Activated CD8-positive, alpha-beta memory T cell treated with anti-CD3 and anti-CD28 coated beads for 4 hours (primary cell): ENCODE results near the gene PEAK1.
"Not testable (repeated sequence)": the region's sequence is repeated elsewhere in the genome, so short reads cannot be mapped to it uniquely, and the experiment has no call there.

Experiments used
- DNase-seq, 2 donors: peaks; one replicate each; pipeline ENCODE4 v3.0.0-alpha.2; 2020; ENCODE audit warnings: low read depth in 2 of 2

The PEAK1 gene

DNA sequence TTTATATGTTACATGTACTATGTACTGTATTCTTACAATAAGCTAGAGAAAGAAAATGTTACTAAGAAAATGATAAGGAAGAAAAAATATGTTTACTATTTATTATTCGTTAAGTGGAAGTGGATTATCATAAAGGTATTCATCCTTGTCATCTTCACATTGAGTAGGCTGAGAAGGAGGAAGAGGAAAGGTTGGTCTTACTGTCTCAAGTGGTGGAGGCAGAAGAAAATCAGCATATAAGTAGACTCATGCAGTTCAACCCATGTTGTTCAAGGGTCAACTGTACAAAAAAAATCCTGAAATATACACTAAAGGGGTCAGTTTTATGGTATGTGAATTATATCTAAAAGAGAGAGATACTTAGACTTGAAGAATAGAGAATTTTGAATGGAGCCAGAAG, 6.5 kb upstream of the PEAK1 start:
- DNase-seq: no peak

DNA sequence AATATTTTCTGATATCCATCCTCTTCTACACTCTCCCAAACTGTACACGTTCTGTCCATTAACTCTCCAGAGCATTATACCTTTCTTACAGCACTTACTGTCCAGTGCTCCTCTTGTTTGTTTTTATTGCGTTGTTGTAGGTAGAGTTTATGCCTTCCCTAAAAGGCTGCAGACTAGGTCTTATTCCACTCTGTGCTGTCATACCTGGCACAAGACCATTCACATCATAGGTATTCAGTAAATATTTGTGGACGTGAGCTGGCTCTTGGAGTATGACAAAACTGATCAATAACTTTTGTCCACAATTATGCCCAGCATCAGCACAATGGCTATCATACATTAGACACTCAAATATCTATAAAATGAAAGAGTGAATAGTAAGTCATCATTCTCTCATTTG, 5.2 kb upstream of the PEAK1 start:
- no peak for DNase-seq

DNA sequence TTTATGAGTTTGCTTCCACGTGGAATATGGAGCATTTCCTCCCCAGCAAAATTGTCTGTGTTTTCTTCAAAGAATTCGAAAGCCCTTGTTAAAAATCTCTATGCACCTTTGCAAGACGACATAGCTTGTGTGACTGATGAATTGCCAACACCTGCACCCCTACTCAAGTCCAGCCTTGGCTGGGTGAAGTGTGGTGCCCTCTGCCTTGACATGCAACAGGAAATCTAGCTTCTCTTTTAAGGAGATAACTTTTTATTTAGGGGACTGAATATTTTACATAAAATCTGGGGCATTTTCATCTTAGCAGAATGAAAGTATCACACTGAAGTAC, 1.4 kb upstream of the PEAK1 start:
- DNase-seq: no peak

DNA sequence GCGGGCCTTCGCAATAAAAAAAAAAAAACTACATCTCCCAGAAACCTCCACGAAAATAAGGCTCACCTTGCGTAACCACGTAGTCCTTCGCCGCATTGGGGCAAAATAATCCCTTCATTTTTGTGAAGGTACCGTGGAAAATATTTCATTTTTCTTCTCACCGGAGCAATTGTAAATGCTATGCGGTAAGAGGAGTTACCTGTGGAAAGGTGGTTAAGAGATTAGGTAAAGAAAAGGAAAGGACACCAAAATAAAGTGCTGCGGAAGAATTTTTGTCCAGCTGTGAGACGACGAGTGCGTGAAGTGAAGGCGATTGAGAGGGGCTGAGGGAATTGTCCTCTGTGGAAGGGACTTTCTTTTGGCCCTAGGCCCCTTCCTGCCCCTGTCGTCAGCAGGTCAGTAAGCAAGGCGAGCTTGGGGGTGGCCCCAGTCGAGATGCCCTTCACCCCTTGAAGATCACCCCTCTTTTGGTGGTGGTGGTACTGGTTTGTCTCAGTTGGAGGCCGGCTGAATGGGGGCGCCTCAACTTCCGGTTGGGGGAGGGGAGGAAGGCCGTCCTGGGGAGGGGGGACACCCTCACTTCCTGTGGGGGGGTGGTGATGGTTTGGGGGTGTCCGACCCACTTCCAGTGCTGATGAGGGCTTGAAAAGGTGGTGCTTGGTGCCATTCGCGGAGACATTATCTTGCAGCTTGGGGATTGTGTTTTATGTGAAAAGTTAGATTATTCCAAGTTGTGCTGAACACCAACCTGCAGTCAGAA, 886 bp upstream of the PEAK1 start, which contains the start of gene HMG20A:
HMG20A (plus strand) TSS at position 279 of the 760 bp plus-strand sequence. CDS start 37,520 bp downstream, outside the sequence.
- DNase-seq: peak; percentile 11 to 25

DNA sequence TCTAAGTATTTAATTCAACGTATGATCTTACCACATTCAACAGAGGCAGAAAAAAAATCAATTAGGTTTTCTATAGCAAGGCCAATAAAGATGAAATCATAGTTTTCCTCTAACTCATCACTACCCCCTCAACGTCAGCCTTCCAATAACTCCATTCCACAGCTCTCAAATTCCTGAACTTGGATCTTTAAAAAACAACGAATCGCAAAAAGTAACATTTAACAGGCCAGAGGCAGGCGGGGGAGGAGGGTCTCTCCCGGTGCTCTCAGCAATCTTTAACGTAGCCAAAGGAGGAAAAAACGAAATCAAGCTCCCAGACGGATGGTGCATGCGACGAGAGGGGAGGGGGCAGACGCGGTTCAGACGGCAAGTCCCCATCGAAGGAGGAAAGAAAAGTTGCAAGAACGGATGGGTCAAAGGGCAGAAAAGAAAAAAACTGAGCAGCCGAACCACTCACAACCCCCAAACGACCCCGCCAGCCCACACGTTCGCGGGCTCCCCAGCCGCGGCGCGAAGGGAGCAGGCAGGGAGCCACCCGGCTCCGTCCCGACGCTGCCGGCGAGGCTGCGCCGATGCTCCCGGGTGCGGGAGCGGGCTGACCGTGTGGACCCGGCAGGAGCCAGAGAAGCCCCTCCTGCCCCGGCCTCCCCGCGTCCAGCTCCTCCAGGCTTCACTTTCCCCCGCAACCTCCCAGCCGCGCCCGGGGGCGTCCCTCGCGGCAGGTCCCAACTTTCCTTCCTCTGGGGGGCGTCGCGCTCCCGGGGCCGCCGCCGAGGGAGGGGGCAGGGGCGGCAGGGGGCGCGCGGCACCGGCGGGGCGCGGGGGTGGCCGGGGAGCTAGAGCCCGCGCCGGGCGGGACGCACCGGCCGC, 703 bp downstream of the PEAK1 start:
- DNase-seq: peak; percentile 23 to 39

DNA sequence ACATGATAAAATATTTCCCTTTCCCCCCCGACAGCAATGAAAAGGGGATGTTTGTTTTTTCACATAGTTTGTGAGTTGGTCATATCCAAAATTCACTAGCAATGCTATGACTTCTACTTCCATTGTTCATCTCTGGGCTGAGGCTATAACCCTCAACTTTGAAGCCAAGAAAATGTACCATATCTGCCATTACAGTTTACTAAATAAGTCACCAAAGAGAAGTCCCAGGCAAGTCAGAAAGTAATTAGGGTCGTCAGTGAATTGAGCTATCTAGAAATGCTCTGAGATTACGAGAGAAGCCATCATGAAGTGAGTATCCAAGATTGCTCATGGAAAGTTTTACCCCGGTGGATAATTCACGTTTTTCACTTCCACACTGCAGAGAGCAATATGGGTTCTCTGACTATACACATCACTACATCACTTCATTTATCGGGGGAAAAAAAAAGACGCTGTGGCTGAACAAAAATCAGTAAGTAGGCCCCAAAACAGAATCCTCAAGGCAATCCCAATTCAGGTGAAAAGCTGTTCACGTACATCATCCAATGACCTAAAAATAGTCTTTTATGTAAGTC, 1.4 kb downstream of the PEAK1 start:
- no peak for DNase-seq

DNA sequence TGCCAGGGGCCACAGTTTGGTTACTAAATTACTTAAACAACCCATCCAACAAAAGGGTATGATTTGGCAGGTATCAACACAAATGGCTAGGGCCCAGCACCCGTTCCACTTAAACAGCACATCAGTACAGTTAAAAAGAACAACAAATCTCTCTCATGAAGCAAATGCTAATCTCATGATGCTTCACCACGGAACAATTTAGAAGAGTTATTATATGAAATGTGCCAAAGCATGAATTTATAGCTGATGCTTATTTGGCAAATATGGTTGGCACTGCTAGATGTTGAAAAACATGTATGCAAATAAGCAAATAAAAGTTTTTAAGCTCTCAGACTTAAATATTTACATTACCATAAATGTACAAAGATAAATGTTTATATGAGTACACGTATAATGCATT, 2.3 kb downstream of the PEAK1 start:
- no peak for DNase-seq

DNA sequence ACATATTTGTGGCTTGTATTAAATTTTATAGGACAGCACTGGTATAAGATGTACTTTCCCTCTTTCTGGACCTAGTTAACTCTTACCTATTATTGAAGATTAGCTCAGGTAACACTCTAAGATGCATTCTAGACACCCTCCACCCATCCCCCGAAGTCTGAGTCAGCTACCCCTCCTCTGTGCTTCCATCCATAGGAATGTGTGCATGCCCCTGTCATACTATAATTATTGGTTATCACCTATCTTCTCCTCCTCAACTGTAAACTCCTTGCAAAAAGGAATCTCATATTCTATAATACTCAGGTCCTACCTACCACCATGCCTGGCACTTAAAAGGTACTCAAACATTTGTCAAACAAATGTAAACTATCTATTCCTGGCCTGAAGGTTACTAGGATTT, 3.0 kb downstream of the PEAK1 start:
- DNase-seq: no peak

DNA sequence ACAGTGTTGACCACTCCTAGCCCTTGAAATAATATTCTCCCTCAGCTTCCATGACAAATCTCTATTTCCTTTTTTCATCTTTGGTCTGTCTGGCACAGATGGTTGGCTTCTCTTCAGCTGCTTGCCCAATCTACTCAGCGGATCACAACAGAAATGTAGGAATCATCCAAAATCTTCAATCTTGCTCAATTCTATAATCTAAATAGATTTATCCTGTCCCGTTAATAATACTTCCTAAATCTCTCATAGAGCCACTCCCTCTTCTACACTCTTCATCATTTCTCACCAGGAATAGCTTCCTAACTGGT, 3.8 kb downstream of the PEAK1 start:
- no peak for DNase-seq

DNA sequence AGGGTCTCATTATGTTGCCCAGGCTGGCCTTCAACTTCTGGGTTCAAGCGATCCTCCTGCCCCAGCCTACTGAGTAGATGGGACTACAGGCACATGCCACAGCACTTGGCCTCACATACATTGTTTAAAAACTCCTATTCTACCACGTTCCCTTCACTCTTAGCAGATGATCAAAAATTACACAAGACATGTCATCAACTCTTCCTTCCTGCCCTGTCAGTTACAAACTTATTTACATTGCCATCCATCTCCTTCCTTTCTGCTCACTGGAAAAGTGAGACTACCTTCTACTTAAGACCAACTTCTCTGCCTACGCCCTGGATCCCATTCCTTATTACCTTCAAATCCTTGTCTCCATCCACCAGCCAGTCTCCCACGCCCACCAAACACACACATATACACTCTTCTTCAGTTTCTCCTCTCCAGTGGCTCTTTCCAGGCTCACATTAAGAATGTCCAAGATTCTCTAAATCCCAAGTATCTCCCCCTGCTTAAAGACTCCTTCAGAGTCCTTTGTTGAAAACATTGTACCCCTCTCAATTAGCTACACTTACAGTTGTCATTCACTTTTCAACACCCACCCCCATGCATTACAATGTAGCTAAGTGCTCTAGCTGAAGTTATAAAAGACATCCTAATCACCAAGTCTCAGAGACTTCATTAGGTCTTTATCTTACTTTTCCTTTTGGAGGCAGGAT, 4.3 kb downstream of the PEAK1 start:
- no peak for DNase-seq

DNA sequence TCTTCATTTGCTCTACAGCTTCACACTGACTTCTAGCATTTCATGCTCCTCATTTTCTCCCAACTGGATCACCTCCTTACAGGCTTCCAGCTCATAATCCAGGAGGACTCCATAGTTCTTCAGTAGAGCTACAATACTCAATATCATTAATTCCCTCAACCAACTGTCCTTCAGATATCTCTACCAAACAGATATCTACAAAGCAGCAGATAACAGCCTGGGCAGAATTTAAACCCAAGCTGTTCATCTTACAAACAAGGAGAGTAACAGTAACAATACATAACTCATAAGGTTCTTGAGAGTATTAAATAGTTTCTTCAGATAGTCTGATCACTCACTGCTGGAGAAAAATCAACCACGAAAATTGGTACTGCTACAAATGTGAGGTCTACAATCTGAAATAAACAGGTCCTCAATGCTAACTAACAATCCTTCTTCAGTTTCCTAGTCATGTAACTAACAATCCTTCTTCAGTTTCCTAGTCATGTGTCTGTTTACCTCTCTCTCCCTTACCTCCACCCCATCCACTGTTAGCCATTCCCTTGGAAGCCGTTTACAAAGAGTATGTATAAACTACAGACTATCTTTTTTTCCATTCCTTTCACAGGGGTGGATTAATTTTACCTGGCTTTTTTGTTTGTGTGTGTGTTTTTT, 5.0 kb downstream of the PEAK1 start:
- no peak for DNase-seq

DNA sequence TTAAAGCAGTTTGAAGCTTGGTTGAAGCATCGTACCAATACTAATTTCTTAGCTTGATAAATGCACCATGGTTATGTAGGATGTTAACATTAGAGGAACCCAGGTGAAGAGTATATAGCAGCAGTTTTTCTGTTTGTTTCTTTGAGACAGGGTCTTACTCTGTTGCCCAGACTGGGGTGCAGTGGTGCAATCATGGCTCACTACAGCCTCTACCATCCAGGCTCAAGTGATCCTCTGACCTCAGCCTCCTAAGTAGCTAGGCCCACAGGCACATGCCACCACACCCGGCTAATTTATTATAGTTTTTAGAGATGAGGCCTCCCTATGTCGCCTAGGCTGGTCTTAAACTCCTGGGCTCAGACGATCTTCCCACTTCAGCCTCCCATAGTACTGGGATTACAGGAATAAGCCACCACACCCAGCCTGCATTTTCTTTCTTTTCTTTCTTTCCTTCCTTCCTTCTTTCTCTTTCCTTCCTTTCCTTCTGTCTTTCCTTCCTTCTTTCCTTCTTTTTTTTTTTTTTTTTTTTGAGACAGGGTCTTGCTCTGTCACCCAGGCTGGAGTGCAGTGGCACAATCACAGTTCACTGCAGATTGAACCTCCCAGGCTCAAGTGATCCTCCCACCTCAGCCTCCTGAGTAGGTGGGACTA, 6.1 kb downstream of the PEAK1 start:
- no peak for DNase-seq

DNA sequence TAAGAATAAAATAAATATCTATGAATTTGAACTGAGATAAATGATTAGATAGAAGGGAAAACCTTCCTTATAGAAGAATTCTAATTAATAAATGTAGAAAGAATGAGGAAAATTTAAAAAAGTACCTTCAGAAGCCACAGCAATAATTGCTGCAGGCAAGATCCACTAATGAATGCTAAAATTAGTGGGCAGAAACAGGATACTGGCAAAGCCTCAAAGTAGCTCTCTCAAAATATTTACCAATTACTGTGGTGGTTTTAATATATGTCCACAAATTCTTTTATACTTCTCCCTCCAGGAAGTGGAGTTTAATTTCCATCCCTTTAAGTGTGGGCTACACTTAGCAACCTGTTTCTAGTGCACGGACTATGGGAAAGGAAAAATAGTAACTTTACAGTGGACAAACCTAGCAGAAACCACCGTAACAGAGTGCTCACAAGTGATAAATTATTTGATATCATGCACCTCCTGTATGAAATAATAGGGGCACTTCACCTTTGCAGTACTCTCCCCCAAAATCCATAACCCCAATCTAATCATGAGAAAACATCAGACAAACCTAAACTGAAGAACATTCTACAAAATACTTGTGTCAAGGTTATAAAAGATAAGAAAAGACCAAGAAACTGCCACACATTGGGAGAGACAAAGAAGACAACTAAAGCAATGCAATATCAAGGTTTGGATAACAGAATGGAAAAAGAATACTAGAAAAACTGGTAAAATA, 6.8 kb downstream of the PEAK1 start:
- DNase-seq: no peak

DNA sequence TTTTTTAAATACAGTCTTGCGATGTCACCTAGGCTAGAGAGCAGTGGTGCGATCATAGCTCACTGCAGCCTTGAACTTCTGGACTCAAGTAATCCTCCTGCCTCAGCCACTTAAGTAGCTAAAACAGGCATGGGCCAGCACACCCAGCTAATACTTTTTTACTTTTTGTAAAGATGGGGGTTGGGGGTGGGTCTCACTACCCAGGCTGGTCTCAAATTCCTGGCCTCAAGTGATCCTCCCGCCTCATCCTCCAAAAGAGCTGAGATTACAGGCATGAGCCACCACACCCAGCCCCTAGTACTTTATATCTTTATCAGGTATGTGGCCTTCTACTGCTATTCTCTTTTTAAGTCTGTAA, 8.3 kb downstream of the PEAK1 start:
- no peak for DNase-seq

DNA sequence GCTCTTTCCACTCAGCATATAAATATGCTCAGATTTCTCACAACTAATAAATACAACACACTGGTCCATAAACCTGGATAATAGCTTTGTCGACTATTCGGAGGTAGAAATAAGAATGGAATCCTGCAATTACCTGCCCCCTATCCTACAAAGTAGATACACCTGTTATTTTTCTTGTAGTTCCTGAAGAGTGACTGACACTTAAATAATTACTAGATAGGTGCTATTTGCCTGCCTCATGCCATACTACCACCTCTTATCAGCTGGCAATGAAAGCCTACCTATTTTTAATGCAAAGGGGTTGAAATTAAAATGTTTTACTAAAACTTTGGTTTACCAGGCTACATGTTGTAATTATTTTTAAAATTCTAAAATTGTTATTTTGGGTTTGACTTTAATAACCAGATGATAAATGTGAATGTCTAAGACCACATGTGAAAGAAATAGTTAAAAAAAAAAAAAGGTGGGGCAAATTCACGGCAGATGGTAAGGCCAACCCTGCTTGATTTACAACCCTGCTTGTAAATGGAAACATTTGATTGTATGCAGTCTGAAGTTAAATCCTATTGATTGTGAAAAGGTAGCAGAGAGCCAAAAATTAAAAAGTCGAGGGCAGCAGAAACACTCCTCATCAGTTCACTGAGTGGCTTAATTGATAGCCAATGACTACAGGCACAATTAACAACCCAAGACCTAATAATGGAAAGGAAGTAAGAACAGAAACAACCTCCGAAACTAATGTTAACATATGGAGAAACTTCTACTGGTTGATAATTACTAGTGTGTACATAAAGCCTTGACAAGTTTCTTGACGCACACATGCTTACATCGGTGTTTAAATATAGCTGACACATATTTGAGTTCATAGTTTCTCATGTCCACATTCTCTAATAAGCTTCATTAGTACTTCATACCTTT, 8.9 kb downstream of the PEAK1 start:
- DNase-seq: no peak

DNA sequence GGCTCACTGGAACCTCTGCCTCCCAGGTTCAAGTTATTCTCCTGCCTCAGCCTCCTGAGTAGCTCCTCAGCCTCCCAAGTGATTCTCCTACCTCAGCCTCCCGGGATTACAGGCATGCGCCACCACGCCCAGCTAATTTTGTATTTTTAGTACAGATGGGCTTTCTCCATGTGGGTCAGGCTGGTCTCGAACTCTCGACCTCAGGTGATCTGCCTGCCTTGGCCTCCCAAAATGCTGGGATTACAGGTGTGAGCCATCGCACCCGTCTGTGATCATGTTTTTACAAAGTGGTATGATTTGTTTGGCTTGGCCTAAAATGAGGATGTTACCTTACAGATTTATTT, 9.8 kb downstream of the PEAK1 start:
- not testable (repeated sequence) for DNase-seq

DNA sequence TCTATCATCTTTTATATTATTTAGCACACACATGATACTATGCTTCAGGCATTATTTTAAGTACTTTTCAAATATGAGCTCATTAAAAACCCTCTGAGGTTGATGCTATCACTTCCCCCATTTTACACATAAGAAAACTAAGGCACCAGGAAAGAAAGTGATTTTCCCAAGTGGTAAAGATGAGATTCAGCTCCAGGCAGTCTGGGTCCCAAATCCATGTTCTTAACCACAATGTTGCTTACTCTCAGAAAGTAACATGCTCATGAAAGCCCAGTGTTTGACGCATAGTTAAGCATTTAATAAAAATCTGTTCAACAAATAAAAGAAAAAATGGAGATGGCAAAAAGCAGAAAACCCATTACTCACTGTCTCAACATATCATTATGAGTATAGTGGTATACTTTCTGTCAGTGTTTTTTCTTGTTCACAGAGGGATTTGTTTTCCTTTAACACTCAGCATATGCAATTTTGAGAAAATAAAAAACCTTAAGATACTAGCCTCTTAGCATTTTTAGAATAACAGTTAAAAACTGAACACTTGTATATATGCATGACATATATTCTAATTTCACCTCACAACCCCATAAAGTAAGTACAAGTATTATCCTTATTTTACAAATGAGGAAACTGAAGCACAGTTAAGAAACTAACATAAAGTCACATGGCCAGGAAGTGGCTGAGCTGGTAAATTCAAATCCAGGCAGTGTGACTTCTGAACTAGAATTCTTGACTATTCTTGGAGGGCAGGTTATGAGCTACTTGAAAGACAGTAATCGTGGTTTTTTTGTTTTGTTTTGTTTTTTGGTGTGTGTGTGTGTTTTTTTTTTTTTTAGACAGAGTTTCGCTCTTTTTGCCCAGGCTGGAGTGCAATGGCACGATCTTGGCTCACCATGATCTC, 10.4 kb downstream of the PEAK1 start:
- DNase-seq: peak in 1 of 2 donors; percentile 7

DNA sequence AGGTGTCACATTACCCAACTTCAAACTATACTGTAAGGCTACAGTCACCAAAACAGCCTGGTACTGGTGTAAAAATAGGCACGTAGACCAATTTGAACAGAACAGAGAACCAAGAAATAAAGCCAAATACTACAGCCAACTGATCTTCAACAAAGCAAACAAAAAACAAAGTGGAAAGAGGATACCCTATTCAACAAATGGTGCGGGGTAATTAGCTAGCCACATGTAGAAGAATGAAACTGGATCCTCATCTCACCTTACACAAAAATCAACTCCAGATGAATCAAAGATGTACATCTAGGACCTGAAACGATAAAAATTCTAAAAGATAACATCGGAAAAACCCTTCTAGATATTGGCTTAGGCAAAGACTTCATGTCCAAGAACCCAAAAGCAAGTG, 13.1 kb downstream of the PEAK1 start:
- DNase-seq: no peak
